SK-N-SH treated with all-trans-retinoic acid at 6 μM for 48 hours (cell line): Measurements from ENCODE around the gene RELT.

Experiments used
- ATAC-seq: fragments of 200-7000 bp; cut with Tn5 transposase; 3 replicates; pipeline ENCODE4 v1.9.1; 2020; ENCODE audit warnings: mild to moderate bottlenecking, moderate library complexity
- ARNTL ChIP-seq: fragments of 450-650 bp; formaldehyde crosslinking; IDR thresholded peaks from 2 replicates; pipeline ENCODE4 v1.5.0; 2020; ENCODE audit warnings: low read depth, mild to moderate bottlenecking, moderate library complexity, borderline replicate concordance
- BACH2 ChIP-seq: fragments of 250-450 bp; sonication (Bioruptor Pico); IDR thresholded peaks from 2 replicates; pipeline ENCODE4 v1.9.0; 2021; ENCODE audit warnings: mild to moderate bottlenecking, borderline replicate concordance
- CSDC2 ChIP-seq: fragments of 250-450 bp; sonication (Bioruptor Pico); IDR thresholded peaks from 2 replicates; pipeline ENCODE4 v1.5.0; 2020; ENCODE audit warnings: mild to moderate bottlenecking, moderate library complexity
- ESRRG ChIP-seq: fragments of 250-450 bp; sonication (Bioruptor Pico); IDR thresholded peaks from 2 replicates; pipeline ENCODE4 v1.6.1; 2021; ENCODE audit warnings: mild to moderate bottlenecking
- GLIS3 ChIP-seq: fragments of 250-450 bp; sonication (Bioruptor Pico); IDR thresholded peaks from 2 replicates; pipeline ENCODE4 v1.5.0; 2020; ENCODE audit warnings: mild to moderate bottlenecking, moderate library complexity
- ISL1 ChIP-seq: fragments of 250-450 bp; sonication (Bioruptor Pico); IDR thresholded peaks from 2 replicates; pipeline ENCODE4 v2.1.2; 2022; ENCODE audit warnings: mild to moderate bottlenecking, moderate library complexity
- OSR1 ChIP-seq: fragments of 250-450 bp; sonication (Bioruptor Pico); IDR thresholded peaks from 2 replicates; pipeline ENCODE4 v1.8.0; 2022; ENCODE audit warnings: moderate library complexity, mild to moderate bottlenecking, inconsistent platforms
- PPARA ChIP-seq: fragments of 250-450 bp; sonication (Bioruptor Pico); IDR thresholded peaks from 2 replicates; pipeline ENCODE4 v1.5.0; 2020; ENCODE audit warnings: mild to moderate bottlenecking, borderline replicate concordance
- RARB ChIP-seq: fragments of 250-450 bp; sonication (Bioruptor Pico); IDR thresholded peaks from 2 replicates; pipeline ENCODE4 v1.8.0; 2021; ENCODE audit warnings: mild to moderate bottlenecking, moderate library complexity
- SNAI2 ChIP-seq: fragments of 250-450 bp; sonication (Bioruptor Pico); IDR thresholded peaks from 2 replicates; pipeline ENCODE4 v1.5.0; 2020; ENCODE audit warnings: mild to moderate bottlenecking, moderate library complexity
- TCF4 ChIP-seq: fragments of 250-450 bp; sonication (Bioruptor Pico); IDR thresholded peaks from 2 replicates; pipeline ENCODE4 v1.8.0; 2021; ENCODE audit warnings: mild to moderate bottlenecking, moderate library complexity, borderline replicate concordance
- TOX ChIP-seq: fragments of 250-450 bp; sonication (Bioruptor Pico); IDR thresholded peaks from 2 replicates; pipeline ENCODE4 v1.8.0; 2021; ENCODE audit warnings: mild to moderate bottlenecking, moderate library complexity, borderline replicate concordance
- ZC3H10 ChIP-seq: fragments of 250-450 bp; sonication (Bioruptor Pico); IDR thresholded peaks from 2 replicates; pipeline ENCODE4 v1.5.1; 2021; ENCODE audit warnings: mild to moderate bottlenecking, moderate library complexity
- ZFP3 ChIP-seq: fragments of 250-450 bp; sonication (Bioruptor Pico); IDR thresholded peaks from 2 replicates; pipeline ENCODE4 v1.5.0; 2020; ENCODE audit warnings: mild to moderate bottlenecking, moderate library complexity
- ZFP30 ChIP-seq: fragments of 450-650 bp; formaldehyde crosslinking; IDR thresholded peaks from 2 replicates; pipeline ENCODE4 v1.5.0; 2022; ENCODE audit warnings: mild to moderate bottlenecking, moderate library complexity
- ZNF565 ChIP-seq: fragments of 450-650 bp; formaldehyde crosslinking; conservative IDR thresholded peaks from 2 replicates; pipeline ENCODE4 v1.5.0; 2020; ENCODE audit warnings: low read depth, mild to moderate bottlenecking, moderate library complexity
- ZNF70 ChIP-seq: fragments of 450-650 bp; formaldehyde crosslinking; IDR thresholded peaks from 2 replicates; pipeline ENCODE4 v1.5.0; 2020; ENCODE audit warnings: mild to moderate bottlenecking, moderate library complexity
- ZNF8 ChIP-seq: fragments of 450-650 bp; formaldehyde crosslinking; IDR thresholded peaks from 2 replicates; pipeline ENCODE4 v1.5.0; 2020; ENCODE audit warnings: mild to moderate bottlenecking, moderate library complexity
- TF ChIP-seq, protein P1 (sequence below): fragments of 250-450 bp; sonication (Bioruptor Pico); IDR thresholded peaks from 2 replicates; pipeline ENCODE4 v1.5.1; 2020; ENCODE audit warnings: low read depth, mild to moderate bottlenecking, moderate library complexity
- TF ChIP-seq, protein P2 (sequence below): fragments of 250-450 bp; sonication (Bioruptor Pico); IDR thresholded peaks from 2 replicates; pipeline ENCODE4 v1.5.1; 2021; ENCODE audit warnings: mild to moderate bottlenecking, moderate library complexity
- TF ChIP-seq, protein P3 (sequence below): fragments of 250-450 bp; sonication (Bioruptor Pico); IDR thresholded peaks from 2 replicates; pipeline ENCODE4 v1.8.0; 2021; ENCODE audit warnings: low read depth, mild to moderate bottlenecking, moderate library complexity, borderline replicate concordance
- TF ChIP-seq, protein P4 (sequence below): fragments of 250-450 bp; sonication (Bioruptor Pico); IDR thresholded peaks from 2 replicates; pipeline ENCODE4 v1.5.0; 2020; ENCODE audit warnings: mild to moderate bottlenecking, moderate library complexity
- TF ChIP-seq, protein P5 (sequence below): fragments of 250-450 bp; sonication (Bioruptor Pico); IDR thresholded peaks from 2 replicates; pipeline ENCODE4 v1.8.0; 2020; ENCODE audit warnings: mild to moderate bottlenecking, moderate library complexity, borderline replicate concordance

Gene RELT

DNA sequence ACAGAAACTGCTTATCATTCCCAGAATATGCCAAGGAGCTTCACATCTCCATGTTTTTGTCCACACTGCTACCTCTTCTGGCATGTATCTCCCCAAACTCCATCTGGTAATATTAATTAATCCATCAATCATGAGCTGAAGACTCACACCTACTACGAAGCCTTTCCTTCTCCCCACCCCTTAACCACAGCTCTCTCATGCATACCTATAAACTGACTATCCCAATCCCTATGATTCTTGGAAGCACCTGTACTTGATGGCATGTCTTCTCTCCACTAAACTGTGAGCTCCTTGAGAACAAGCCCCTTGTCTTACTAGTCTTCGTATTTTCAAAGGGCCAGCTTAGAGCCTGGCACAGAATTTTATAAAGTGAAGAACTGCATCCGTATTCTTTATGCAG is 47.3 kb downstream of the RELT start:
- no peak for TF ChIP-seq ISL1 (CRISPR knock-in tag)
- TF ChIP-seq, protein P1, sequence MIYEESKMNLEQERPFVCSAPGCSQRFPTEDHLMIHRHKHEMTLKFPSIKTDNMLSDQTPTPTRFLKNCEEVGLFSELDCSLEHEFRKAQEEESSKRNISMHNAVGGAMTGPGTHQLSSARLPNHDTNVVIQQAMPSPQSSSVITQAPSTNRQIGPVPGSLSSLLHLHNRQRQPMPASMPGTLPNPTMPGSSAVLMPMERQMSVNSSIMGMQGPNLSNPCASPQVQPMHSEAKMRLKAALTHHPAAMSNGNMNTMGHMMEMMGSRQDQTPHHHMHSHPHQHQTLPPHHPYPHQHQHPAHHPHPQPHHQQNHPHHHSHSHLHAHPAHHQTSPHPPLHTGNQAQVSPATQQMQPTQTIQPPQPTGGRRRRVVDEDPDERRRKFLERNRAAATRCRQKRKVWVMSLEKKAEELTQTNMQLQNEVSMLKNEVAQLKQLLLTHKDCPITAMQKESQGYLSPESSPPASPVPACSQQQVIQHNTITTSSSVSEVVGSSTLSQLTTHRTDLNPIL (CRISPR knock-in tag): no peak
- TF ChIP-seq ZFP3 (CRISPR knock-in tag): no peak
- TF ChIP-seq, protein P2, sequence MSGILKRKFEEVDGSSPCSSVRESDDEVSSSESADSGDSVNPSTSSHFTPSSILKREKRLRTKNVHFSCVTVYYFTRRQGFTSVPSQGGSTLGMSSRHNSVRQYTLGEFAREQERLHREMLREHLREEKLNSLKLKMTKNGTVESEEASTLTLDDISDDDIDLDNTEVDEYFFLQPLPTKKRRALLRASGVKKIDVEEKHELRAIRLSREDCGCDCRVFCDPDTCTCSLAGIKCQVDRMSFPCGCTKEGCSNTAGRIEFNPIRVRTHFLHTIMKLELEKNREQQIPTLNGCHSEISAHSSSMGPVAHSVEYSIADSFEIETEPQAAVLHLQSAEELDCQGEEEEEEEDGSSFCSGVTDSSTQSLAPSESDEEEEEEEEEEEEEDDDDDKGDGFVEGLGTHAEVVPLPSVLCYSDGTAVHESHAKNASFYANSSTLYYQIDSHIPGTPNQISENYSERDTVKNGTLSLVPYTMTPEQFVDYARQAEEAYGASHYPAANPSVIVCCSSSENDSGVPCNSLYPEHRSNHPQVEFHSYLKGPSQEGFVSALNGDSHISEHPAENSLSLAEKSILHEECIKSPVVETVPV (CRISPR knock-in tag): no peak
- TF ChIP-seq OSR1 (CRISPR knock-in tag): no peak
- no peak for TF ChIP-seq RARB (CRISPR knock-in tag)
- no peak for TF ChIP-seq BACH2 (CRISPR knock-in tag)
- TF ChIP-seq ZC3H10: no peak
- TF ChIP-seq ZNF565 (CRISPR knock-in tag): no peak
- no peak for TF ChIP-seq ARNTL (CRISPR knock-in tag)
- no peak for TF ChIP-seq TOX (CRISPR knock-in tag)
- TF ChIP-seq, protein P3, sequence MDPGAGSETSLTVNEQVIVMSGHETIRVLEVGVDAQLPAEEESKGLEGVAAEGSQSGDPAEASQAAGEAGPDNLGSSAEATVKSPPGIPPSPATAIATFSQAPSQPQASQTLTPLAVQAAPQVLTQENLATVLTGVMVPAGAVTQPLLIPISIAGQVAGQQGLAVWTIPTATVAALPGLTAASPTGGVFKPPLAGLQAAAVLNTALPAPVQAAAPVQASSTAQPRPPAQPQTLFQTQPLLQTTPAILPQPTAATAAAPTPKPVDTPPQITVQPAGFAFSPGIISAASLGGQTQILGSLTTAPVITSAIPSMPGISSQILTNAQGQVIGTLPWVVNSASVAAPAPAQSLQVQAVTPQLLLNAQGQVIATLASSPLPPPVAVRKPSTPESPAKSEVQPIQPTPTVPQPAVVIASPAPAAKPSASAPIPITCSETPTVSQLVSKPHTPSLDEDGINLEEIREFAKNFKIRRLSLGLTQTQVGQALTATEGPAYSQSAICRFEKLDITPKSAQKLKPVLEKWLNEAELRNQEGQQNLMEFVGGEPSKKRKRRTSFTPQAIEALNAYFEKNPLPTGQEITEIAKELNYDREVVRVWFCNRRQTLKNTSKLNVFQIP (CRISPR knock-in tag): no peak
- ATAC-seq: no peak

DNA sequence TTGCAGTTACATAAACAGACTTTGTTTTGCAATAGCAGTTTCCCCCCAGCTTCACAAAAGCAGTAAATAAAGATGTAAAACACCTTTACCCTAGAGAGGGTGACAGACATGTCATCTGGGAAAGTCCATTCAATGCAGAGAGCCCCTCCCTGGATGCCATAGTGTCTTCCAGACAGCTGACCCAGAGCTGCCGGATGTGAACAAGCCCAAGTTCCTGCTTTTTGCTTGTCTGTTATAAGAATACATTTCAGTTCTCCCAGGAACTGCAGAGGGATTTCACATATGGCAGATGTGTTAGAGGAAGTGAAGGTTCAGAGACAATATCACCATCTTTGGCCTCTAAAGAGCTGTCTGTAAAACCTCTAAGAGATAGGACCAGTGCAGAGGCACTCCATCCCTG is 48.9 kb downstream of the RELT start:
- TF ChIP-seq RARB (CRISPR knock-in tag) (no peak), OSR1 (CRISPR knock-in tag) (no peak), ZC3H10 (no peak), SNAI2 (no peak), CSDC2 (no peak), TOX (CRISPR knock-in tag) (no peak), ARNTL (CRISPR knock-in tag) (no peak), TCF4 (no peak), ZNF565 (CRISPR knock-in tag) (no peak), ZNF70 (CRISPR knock-in tag) (no peak), ESRRG (no peak), ZNF8 (CRISPR knock-in tag) (no peak)
- TF ChIP-seq, protein P4, sequence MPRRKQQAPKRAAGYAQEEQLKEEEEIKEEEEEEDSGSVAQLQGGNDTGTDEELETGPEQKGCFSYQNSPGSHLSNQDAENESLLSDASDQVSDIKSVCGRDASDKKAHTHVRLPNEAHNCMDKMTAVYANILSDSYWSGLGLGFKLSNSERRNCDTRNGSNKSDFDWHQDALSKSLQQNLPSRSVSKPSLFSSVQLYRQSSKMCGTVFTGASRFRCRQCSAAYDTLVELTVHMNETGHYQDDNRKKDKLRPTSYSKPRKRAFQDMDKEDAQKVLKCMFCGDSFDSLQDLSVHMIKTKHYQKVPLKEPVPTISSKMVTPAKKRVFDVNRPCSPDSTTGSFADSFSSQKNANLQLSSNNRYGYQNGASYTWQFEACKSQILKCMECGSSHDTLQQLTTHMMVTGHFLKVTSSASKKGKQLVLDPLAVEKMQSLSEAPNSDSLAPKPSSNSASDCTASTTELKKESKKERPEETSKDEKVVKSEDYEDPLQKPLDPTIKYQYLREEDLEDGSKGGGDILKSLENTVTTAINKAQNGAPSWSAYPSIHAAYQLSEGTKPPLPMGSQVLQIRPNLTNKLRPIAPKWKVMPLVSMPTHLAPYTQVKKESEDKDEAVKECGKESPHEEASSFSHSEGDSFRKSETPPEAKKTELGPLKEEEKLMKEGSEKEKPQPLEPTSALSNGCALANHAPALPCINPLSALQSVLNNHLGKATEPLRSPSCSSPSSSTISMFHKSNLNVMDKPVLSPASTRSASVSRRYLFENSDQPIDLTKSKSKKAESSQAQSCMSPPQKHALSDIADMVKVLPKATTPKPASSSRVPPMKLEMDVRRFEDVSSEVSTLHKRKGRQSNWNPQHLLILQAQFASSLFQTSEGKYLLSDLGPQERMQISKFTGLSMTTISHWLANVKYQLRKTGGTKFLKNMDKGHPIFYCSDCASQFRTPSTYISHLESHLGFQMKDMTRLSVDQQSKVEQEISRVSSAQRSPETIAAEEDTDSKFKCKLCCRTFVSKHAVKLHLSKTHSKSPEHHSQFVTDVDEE (CRISPR knock-in tag): no peak
- no peak for ATAC-seq

DNA sequence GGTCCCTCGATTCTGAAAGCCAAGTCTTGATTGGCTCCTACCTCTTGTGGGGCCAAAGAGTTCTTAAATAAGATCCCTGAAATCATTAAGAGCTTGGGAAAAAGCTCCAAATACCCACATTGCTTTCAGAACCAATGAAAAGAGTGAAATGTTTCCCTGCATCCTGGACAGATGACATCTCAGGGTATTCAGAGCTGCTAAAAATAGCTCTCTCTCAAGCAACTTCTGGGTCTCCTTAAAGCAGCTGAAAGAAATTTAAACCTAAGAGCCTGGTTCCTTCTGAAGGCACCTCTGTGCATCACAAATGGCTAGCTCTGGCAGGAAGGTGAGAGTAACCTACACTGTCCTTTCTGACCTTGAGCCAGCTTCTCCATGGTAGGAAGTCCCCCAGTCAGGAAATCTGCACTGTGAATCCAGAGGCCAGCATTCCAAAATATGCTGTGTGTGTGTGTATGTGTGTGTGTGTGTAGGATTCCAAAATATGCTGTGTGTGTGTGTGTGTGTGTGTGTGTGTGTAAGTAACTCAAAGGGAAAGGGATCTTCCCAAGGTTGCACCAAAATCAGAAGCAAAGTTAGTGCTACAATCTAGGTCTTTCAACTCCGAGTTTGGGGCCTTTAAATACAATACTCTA is 50.1 kb downstream of the RELT start:
- peak; percentile 43 for ATAC-seq
- no peak for TF ChIP-seq RARB (CRISPR knock-in tag)
- TF ChIP-seq ZC3H10: no peak
- no peak for TF ChIP-seq CSDC2
- TF ChIP-seq OSR1 (CRISPR knock-in tag): no peak
- no peak for TF ChIP-seq GLIS3 (CRISPR knock-in tag)
- TF ChIP-seq, protein P1 (CRISPR knock-in tag): no peak
- no peak for TF ChIP-seq ZNF8 (CRISPR knock-in tag)
- TF ChIP-seq TCF4: no peak
- TF ChIP-seq, protein P3 (CRISPR knock-in tag): no peak
- no peak for TF ChIP-seq ISL1 (CRISPR knock-in tag)
- TF ChIP-seq TOX (CRISPR knock-in tag): no peak
- no peak for TF ChIP-seq PPARA
- TF ChIP-seq, protein P5, sequence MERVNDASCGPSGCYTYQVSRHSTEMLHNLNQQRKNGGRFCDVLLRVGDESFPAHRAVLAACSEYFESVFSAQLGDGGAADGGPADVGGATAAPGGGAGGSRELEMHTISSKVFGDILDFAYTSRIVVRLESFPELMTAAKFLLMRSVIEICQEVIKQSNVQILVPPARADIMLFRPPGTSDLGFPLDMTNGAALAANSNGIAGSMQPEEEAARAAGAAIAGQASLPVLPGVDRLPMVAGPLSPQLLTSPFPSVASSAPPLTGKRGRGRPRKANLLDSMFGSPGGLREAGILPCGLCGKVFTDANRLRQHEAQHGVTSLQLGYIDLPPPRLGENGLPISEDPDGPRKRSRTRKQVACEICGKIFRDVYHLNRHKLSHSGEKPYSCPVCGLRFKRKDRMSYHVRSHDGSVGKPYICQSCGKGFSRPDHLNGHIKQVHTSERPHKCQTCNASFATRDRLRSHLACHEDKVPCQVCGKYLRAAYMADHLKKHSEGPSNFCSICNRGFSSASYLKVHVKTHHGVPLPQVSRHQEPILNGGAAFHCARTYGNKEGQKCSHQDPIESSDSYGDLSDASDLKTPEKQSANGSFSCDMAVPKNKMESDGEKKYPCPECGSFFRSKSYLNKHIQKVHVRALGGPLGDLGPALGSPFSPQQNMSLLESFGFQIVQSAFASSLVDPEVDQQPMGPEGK: no peak
- TF ChIP-seq, protein P2 (CRISPR knock-in tag): no peak
- no peak for TF ChIP-seq ZFP30 (CRISPR knock-in tag)
- TF ChIP-seq BACH2 (CRISPR knock-in tag): no peak
